ENCODE measurements around the gene RASSF1.

Gene RASSF1

DNA sequence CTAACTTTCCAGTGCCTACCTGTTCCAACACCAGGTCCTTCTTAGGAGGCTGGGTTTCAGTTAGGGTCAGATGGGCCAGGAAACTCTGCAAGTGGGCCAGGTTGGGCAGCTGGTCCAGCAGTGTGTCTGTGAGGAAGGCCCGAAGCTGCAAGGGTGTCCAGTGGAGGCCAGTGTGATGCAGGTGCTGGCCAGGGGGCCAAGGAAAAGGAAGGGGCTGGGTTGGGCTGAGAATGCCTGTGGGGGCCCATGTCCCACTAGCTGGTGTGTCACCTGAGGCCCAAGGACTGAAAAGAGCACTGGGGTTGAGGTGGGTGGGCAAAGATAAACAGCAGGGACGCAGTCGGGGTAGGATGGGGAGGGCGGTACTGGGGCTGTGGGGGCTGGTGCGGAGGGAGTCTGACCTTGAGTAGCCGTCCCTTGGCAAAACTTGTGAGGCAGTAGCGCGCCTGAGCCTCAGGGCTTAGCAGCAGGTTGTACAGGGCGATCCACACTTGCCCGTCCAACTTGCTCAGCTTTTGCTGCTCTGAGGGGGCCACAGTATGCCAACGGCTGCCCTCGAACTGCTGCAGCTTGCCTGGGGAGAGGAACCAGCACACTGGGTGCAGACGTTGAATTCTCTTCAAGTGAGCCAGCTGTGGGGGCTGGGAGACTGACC is 1.5 kb upstream of the RASSF1 start:
- no peak for DNase-seq

DNA sequence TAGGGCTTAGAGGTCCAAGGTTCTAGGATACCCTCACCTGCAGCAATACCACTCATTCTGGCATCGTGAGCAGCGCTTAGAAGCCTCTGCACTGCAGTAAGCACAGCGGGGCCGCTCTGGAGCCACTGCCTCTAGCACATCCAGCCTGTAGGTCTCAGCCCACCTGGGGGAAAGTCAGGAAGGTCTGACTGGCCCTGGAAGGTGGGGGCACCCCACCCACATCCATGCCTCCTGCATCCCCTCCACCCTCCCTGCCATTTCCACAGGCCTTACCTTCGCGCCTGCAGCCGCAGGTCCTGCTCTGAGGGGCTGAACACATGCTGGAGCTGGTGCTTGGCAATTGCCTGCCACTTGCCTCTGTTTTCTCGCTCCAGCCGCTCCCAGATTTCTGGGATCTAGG is 901 bp upstream of the RASSF1 start:
- DNase-seq = no peak

DNA sequence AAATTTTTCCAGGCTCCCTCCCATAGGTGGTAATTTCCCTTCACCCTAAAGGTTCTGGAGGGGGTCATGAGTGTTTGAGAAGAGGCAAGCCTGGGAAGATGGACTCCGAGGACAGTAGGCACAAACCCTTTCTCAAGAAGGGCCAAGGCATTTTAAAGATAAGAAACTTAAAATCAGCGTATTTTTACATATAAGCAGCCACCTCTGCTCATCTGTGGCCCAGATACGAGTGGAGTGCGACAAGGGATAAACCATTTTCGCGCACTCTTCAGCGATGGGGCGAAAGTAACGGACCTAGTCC is 539 bp downstream of the RASSF1 start:
- no peak for DNase-seq

DNA sequence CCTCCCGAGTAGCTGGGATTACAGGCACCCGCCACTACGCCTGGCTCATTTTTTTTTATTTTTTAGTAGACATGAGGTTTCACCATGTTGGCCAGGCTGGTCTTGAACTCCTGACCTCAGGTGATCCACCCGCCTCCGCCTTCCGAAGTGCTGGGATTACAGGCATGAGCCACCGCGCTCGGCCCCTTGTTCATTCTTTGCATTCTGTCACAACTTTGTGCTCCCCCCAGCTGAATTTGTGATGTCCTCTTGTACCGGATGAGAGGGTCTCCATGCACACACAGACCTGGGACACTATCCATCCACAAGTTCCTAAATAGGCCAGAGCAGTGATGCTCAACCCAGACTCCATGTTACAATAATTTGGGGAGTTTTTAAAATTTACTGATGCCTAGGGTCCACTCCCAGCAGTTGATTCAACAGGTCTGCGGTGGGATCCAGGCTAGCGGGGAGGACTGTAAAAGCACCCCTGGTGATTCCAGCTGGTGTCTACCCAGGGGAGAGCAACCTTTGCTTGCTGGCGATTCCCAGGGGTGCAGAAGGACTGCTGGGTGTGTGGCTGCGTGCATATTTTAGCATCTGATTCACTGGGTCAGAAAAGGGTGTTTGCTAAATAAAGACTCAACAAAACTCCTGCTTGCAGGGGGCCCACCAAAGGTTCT is 1.0 kb downstream of the RASSF1 start:
- DNase-seq = no peak

DNA sequence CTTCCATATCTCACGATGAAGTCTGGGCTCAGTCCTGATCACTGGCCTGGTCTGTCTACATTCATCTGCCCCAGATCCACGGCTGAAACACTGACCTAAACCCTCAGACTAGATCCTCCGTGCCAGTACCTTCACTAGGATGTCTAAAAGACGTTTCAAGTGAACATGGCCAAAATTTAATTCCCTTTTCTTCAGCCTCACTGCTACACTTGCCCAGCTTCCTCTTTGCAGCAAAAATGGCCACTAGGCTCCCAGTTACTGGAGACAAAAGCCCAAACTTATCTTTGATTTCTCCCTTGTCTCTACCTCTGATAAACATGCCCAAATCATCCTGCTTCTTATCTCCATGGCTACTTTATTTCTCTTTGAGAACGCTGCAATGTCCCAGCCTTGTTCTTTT is 1.7 kb downstream of the RASSF1 start:
- DNase-seq = no peak

DNA sequence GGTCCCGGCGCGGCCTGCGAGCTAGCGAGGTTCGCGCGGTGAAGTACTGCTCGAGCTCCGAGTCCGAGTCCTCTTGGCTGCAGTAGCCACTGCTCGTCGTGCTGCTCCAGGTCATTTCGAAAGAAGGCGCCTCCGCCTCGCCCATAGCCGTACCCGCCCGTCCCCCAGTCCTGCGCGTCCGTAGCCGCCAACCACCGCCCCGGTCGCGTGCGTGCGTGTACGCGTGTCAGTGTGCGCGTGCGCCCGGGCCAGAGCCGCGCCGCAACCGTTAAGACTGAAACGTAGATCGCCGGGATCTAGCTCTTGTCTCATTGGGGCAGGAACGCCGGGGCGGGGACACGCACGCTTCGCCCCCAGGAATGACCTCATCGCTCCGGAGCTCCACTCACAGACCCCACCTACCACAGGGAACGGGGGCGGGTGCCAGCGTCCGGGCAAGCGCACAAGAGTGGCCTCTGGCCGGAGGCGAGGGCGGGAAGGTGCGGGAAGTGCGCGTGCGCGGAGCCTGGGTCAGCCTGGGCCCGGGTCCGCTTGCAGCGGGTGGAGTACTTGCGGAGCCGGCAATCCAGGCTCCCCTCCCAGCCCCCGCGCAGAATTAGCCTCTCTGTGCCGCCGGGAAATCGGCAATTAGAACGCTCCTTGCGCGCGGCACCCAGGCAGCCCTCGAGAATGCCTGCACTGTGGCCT is 3.3 kb downstream of the RASSF1 start:
- DNase-seq = peak; percentile 91

DNA sequence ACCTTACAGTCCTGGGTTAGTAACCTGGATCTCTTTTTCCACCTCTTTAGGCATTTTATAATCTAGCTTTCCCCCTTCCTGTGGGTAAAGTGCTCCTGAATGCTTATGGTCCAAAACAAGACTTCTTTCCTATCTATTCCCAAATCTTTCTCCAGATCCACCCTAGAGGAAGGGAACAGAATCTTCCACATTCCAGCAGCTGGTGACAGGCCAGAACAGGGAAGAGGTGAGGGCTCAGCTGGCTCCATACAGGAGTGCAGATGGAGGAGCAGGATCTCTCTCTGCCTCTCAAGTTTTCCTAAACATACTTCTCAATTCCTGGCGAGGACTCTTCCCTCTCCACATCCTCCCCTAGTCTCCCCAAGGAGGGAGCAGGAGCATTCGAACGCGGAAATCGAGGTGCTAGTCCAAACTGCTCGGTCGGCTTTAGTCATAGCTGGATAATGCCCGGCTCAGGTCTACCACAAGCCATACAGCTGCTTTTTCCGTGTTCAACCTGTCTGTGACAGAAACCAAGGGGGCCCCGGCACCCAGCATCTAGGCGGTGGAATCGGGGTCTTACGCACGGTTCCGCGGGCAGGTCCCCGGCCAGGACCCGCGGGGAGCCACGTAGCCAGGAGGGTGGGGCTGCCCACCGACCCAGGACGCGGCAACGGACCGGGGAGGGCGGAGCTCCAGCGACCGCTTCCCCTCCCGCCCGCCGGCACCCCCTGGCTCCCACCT is 4.0 kb downstream of the RASSF1 start:
- no peak for DNase-seq

DNA sequence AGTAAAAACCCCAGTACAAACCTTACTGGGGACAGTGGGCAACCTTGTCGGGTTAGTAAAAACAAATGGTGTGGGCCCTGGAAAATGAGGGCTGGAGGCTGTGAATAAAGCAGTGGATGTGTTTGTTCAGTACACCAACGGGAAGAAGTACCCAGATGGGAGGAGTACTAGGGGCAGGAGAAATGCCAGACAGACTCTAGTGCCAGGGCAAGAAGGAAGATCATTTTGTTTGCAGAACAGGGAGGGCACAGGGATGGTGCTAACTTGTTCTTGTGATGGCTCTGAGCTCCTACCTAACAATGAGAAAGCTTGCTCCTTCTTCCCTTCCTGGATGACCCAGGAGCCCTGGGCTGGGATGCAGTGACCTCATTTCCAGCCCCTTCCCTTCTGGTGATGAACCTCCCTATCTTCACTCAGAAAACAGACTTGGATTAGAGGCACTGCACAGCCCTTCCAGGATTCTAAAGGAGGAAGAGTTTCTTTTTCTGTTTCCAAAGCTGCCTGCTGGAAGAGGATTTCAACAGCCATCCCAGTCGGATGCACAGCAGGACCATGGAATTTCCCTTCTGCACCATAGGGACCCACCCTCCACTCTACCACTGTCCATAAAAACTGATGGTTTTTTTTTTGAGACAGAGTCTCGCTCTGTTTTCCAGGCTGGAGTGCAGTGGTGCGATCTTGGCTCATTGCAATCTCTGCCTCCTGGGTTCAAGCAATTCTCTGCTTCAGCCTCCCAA is 6.1 kb downstream of the RASSF1 start:
- no peak for DNase-seq

DNA sequence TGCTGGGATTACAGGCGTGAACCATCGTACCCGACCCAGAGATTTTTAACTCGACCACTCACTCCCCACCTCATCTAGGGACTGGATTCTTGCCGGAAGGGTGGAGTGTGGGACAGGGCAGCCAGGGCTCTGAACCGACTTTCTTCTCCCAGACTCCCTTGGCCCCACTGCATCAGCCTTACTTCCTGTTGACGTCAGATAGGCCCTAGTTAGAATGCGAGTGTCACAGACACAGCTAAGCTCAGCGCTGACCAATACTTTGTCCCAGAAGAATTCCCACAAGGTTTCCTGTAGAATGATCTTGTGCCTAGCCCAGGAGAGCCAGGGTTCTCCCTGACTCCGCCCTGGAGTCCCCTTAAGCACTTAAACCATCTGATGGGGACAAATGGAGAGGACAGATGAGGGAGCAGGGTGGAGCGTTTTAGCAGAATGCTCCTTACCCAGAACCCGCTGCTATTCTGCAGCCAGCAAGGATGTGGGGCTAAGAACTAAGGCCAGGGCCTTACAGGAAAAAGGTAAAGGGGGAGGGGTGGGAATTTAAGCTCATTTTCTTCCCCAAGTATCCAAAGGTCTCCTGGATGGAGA is 6.8 kb downstream of the RASSF1 start:
- DNase-seq = no peak

DNA sequence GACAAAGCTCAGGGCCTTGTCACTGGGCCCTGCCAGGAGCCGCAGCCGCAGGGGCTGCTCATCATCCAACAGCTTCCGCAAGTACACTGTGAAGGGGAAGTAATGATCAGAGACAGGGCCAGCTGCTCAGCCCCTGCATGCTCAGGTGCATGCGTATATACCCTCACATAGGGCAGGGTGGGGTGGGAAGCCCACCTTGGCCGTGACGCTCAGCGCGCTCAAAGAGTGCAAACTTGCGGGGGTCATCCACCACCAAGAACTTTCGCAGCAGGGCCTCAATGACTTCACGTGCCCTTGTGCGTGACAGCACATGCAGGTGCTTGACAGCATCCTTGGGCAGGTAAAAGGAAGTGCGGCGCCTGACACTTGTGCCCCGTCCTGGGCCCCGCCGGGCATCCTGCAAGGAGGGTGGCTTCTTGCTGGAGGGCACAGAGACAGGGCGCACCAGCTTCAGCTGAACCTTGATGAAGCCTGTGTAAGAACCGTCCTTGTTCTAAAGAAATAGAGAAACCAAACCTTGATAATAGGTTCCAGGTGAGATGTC is 9.2 kb downstream of the RASSF1 start:
- DNase-seq = no peak

DNA sequence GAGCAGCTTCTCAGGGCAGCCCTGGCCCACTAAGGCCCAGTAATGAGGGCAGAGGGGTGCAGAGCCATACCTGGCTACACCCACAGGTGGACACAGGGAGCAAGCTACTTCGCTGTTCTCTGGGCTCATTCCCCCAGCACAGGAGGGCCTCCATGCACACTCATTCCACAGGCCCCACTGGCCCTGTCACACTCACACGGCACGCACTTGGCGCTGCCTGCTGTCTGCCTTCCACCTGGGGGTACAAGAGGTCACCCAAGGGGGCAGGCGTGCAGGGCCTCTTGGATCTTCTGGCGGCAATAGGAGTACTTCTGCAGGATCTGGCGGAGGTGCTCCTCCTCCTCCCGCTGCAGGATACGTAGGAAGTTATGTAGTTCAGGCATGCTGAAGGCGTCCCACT is 10.3 kb downstream of the RASSF1 start:
- DNase-seq = no peak

DNA sequence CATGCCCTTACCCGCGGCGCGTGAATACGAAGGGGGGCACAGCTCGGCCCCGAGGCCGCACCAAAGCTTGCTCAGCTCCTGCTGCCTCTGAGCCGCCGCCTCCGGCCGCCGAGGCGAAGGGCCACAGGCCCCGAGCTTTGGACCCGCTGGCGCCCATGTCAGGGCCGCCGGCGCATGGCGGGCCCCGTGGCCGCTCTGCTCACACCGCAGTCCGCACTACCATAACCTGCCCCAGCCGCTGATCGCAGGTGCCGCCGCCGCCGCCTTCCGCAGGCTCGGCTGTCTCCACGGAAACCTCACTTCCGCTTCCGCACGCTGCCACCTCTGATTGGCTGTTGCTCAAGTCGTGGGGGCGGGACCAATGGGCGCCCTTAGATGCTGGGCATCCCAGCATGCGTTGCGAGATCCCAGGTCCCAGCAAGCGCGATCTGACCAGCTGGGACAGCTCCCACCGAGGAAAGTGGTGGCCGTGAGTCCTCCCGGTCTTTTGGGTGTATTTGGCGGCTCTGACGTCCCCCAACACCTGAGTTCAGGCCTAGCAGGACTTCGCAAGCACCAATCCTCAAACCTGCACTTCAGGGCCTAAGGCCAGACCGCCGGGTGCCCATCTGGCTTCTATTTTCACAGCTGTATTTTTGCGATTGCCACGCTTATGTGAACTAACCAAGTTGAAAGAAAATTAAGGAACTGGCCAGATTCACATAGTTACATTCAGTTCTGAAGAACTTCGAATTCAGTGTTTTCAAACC is 12.5 kb downstream of the RASSF1 start, which contains the start of gene TUSC2:
TSS of gene TUSC2 (minus strand) at position 281 of the 749 bp plus-strand sequence. CDS start at position 157, 124 bp downstream.
- DNase-seq = peak; percentile 92

DNA sequence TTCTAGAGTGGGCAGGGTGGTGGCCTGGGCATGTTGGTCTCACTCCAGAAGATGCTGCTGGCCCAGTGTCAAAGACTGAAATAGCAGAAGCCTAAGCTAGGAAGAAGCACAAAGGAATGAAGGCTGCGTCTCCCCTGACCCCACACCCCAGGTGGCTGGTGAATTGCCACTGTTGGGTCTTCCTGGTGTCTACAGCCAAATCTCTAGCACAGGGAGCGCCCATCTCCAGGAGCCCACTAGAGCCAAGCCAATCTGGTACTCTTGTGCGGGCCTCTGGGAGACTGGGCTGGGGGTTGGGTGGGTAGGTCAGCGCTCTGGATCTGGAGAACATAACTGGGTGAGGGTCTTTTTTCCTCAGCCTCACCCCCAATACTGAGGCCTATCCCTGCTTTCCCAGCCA is 13.5 kb downstream of the RASSF1 start:
- DNase-seq = no peak

DNA sequence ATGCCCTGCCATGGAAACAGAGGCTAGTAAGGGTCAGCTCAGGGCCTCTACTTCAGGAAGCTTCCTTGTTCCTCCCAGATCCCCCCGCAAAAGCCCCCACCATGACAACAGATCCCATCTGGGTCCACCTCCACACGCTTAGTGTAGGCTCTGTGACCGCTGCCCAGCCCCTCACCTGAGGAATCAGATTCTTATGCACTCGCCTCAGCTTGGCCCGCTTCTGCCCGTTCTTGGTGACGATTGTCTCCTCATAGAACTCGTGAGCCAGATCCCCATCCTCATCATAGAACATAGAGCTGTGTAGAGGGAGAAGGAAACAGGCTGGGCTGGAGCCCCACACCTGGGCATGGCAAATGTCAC is 14.5 kb downstream of the RASSF1 start:
- no peak for DNase-seq

DNA sequence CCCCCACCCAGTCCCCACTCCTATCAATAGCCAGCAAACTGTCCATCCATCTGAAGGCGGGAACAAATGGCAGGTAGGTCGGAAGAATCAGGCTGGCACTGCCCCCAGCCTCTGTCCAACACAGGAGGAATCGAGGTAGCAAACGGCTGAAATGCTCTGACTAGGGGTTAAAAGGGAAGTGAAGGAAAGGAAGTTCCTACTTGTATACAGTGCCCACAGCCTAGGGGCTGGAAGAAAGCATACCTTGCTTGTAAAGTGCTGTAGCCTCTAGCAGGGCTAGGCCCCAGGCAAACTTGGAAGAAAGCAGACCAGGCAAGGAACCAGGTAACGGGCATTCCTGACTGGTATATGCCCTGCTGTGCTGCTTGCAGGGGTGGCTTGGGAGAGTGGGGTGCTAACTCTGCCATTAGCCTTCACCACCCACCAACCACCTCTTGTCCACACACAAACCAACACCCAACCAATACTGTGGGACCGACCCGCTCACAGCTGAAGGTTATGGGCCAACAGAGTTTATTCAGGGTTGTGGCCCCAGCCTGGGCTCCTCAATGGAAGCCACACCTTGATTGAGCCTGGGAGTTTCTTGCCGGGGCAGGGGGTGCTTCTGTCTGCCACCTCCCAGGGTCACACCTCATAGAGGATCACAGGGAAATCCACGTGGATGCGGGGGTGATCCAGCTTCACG is 15.0 kb downstream of the RASSF1 start:
- DNase-seq = no peak

DNA sequence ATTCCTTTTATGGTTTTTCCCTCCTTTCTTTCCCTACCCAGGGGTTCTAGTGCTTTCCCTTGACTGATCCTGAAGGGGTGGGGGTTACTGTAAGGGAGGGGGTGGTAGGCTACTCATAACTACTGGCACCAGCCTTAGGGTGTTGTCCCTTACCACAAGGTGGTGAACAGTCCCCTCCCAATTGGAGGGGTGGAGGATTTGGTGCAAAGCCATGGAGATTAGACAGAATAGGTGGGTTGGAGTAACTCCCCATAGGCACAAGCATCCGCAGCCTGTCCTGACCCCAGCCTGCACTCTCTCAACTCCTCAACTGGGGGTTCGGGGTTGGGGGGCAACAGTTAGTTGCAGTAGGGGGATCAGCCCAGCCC is 15.5 kb downstream of the RASSF1 start:
- no peak for DNase-seq

DNA sequence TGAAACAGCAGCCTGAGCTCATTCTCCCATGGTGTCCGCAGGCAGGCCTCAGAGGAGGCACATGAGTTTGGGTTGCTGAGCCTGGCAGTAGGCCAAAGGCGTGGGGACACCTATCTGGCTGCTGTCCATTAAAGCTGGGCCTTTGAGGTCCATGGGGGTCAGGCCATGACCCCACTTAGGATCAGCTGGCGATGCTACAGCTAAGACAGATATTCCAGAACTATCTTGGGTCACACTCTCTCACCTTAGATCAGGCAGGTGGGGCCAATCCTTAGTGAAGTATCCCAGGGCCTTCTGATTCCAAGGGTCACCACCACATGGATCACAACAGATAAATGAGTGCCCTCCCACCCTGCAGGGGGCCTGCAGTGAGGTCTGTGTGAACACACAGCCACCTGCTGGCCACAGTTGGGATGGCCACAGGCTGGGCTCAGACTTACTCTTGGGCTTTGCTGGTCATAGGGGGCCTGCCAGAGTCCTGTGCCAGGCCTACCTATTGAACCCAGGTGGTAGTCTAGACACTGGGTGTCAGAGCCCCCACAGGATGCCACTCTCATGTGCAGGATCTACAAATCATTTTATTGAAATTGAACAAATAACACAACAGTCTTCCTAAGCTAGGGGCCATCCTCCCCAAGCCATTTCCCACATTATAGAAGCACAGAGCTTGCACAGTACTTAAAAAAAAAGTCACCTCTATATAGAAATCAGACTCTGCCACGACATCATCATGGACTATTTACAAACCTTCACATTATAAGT is 16.1 kb downstream of the RASSF1 start:
- DNase-seq = peak; percentile 40

DNA sequence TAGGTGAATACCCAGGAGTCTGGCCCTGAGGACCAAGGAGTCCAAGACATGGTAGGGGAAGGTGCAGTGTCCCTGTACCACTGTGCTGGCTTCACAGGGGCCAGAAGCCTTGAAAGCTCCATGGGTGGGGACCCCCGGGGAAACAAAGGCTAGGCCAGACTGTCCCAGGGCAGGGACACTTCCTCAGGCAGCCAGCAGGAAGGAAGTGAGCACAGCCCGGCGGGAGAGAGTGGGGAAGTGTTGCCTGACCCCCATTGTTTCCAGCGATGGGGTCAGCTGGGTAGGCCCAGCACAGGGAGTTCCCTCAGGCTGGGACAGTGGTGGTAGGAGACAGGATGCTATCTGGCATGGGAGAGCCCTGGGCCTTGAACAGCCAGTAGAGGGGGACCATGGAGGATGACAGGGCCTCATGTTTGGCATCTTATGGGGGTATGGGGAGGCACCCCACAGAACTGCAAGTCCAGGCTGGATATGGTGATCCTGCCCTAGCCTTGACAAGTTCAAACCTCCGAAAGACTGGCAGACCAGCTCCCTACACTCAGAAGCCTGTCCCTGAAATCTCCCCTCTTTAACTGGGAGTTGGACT is 16.9 kb downstream of the RASSF1 start:
- no peak for DNase-seq

DNA sequence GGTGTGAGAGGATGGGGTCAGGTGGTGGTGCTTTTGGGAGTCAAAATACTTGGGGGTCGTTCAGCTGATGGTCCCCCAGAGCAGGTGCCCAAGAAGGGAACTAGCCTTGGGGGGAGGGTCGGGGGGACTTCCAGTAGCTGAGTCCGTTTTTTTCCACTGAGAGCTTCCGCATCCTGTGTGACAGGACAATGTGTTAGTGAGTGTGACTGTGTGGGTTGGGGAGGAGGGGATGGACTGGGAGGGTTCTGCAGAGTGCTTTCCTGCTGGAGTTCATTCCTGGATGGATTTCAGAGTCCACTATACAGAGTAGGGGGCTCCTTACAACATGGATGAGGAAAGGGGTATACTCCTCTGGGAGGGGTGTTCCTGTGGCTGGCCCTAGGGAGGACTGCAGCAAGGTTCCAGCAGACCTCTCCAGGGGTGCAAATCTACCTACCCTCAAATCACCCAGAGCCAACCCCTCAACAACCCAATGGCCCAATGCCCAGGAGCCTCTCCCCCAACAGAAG is 17.5 kb downstream of the RASSF1 start:
- DNase-seq = no peak
